Measurements from ENCODE around the gene DHX57. TPM values are rescaled to one million over a fixed set of nuclear protein-coding genes. Genes with fewer than 3 reads are reported as not detected.

The DHX57 gene
- total RNA-seq, 1 experiment from 2014 or later: 27.5 TPM

GRCh38 chr2:38791744-38792143 is 84.0 kb downstream of the DHX57 start:
- no peaks in the 10 kb centered on the region for H3K36me3 Mint-ChIP-seq (ENCODE audit: insufficient read depth in 1 of 3, low read depth in 3 of 3)
- Histone ChIP-seq H2AK5ac (ENCODE audit: insufficient read length, low read length) (no peak overlapping the region), H2AFZ (ENCODE audit: low read length) (no peak overlapping the region), H4K91ac (ENCODE audit: insufficient read length, low read depth, low read length) (no peak overlapping the region), H3K4me2 (ENCODE audit: insufficient read depth, insufficient read length, low read length) (no peak overlapping the region), H3T11ph (ENCODE audit: low read length) (no peak overlapping the region), H4K5ac (ENCODE audit: insufficient read length, low read depth, low read length) (no peak overlapping the region), H3K4me1 (ENCODE audit: insufficient read depth, low read length) (no peaks in the 10 kb centered on the region), H3K27me3 (ENCODE audit: insufficient read depth, low read length) (no peaks in the 10 kb centered on the region), H2BK20ac (ENCODE audit: low read depth, low read length, poor library complexity, severe bottlenecking) (no peak overlapping the region), H3K27ac (ENCODE audit: insufficient read length, low read depth, low read length) (no peak overlapping the region), H2BK120ac (ENCODE audit: low read depth, low read length, poor library complexity, severe bottlenecking) (no peak overlapping the region), H3K79me2 (ENCODE audit: insufficient read depth, low read length) (no peaks in the 10 kb centered on the region), H3K23me2 (ENCODE audit: insufficient read length, low read depth, low read length, poor library complexity, severe bottlenecking) (no peaks in the 10 kb centered on the region), H2BK15ac (ENCODE audit: low read depth, low read length) (no peak overlapping the region), H3K14ac (ENCODE audit: insufficient read depth, low read length) (no peak overlapping the region), H4K20me1 (ENCODE audit: control insufficient read depth, insufficient read depth, insufficient read length) (no peaks in the 10 kb centered on the region), H3K18ac (ENCODE audit: insufficient read length, low read depth, low read length) (no peak overlapping the region), H3K23ac (ENCODE audit: insufficient read length, low read depth, low read length) (no peak overlapping the region), H3K9me3 (ENCODE audit: control insufficient read depth, low read depth, low read length) (no peaks in the 10 kb centered on the region), H4K8ac (replicated peaks; ENCODE audit: insufficient read length, low read depth, low read length) (no peak overlapping the region), H3K79me1 (ENCODE audit: insufficient read depth, low read depth, low read length, poor library complexity, severe bottlenecking) (no peaks in the 10 kb centered on the region), H3K56ac (ENCODE audit: insufficient read length, low read depth, low read length) (no peak overlapping the region), H3K9ac (ENCODE audit: extremely low read depth, insufficient read length, low read length) (no peak overlapping the region), H3K4ac (ENCODE audit: low read depth, low read length) (no peak overlapping the region), H2BK5ac (ENCODE audit: insufficient read length, low read length) (no peak overlapping the region), H2BK12ac (ENCODE audit: insufficient read length, low read depth, low read length) (no peak overlapping the region)
- DNase-seq: no peak
- no peak for TF ChIP-seq CTCF (conservative IDR thresholded peaks at IDR 0.05)
- WGBS (ENCODE audit: extremely low coverage, insufficient read length, low lambda C conversion rate): no CpG with 5 or more reads among the region's 1 CpG
- H3K4me1 Mint-ChIP-seq: no peaks in the 10 kb centered on the region
- H3K9me3 Mint-ChIP-seq: no peaks in the 10 kb centered on the region
- H3K4me3 Mint-ChIP-seq: no peak overlapping the region
- no peaks in the 10 kb centered on the region for H3K27me3 Mint-ChIP-seq (ENCODE audit: low read depth)
- H3K27ac Mint-ChIP-seq: no peak overlapping the region

All from H9 (cell line).